Measurements from ENCODE around the gene GOLGA8R. TPM values are rescaled to one million over a fixed set of nuclear protein-coding genes. Genes with fewer than 3 reads are reported as not detected.
"Not testable (repeated sequence)": the region's sequence is repeated elsewhere in the genome, so short reads cannot be mapped to it uniquely, and the experiment has no call there.

Gene GOLGA8R
- total RNA-seq, 4 donors from 2014 or later: 0.36 to 1.1 (median 1.00) TPM

GRCh38 chr15:30386318-30386887 is 27.7 kb downstream of the GOLGA8R start:
- H3K4me1 ChIP-seq; intact Hi-C loops (cut with DNase I; ENCODE audit: low total_unique reads); H3K4me3 ChIP-seq; in situ Hi-C loops (cut with MboI; ENCODE audit: low sequenced_read_pairs in 4 of 4); ATAC-seq; H3K9me3 ChIP-seq; DNase-seq; H3K27me3 ChIP-seq; H3K27ac ChIP-seq; H3K36me3 ChIP-seq: not testable (repeated sequence)

DNA sequence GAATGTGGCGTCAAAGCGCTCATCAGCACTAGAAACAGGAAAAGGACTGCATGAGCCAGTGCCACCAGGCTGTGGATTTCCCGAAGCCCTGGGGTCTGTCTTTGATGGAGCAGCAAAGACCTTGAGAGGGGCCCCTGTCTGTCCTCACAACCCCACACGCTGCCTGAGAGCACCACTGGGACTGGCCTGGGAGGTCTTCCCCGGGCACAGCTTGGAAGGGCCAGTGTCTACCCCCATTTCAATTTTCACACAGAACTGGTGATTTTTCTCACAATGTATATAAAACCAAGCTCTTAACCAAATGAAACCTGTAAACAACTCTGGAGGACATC is 37.0 kb downstream of the GOLGA8R start:
- H3K4me3 ChIP-seq; H3K27me3 ChIP-seq; H3K36me3 ChIP-seq; in situ Hi-C loops (cut with MboI; ENCODE audit: low sequenced_read_pairs in 4 of 4); H3K9me3 ChIP-seq; H3K27ac ChIP-seq; ATAC-seq; DNase-seq; intact Hi-C loops (cut with DNase I; ENCODE audit: low total_unique reads); H3K4me1 ChIP-seq: not testable (repeated sequence)

DNA sequence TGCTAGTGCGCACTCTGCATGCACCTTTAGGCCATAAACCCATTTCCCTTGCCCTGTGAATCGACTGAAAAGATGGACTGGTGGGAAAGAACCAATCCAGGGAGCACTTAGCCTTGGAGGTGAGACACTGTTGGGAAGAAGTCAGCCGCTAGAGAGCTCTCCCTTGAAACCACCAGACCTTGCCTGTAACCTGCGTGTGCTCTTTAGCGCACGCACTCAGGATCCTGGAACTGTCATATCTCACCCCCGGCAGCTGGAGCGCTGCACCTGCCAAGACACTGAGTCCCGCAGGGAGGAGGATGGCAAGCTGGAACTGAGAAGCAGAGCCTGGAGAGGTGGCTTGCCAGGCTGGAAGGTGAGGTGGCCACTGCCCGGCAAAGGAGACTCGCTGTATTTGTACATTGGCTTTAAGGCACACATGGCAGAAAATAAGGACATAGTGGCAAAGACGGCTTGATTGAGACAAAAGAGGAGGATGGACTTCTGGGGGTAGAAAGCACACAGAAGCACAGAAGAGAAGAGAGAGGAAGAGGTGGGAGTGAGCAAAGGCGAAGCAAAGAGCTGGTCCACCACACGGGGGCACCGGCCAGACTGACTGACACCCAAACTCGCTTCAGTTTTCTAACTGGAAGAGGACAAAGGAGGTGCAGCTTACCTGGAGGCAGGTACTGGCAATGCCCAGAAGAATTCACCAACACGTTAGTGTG is 37.5 kb downstream of the GOLGA8R start:
- H3K27ac ChIP-seq; DNase-seq; H3K9me3 ChIP-seq; H3K4me3 ChIP-seq; in situ Hi-C loops (cut with MboI; ENCODE audit: low sequenced_read_pairs in 4 of 4); H3K27me3 ChIP-seq; ATAC-seq; H3K36me3 ChIP-seq; intact Hi-C loops (cut with DNase I; ENCODE audit: low total_unique reads); H3K4me1 ChIP-seq: not testable (repeated sequence)

DNA sequence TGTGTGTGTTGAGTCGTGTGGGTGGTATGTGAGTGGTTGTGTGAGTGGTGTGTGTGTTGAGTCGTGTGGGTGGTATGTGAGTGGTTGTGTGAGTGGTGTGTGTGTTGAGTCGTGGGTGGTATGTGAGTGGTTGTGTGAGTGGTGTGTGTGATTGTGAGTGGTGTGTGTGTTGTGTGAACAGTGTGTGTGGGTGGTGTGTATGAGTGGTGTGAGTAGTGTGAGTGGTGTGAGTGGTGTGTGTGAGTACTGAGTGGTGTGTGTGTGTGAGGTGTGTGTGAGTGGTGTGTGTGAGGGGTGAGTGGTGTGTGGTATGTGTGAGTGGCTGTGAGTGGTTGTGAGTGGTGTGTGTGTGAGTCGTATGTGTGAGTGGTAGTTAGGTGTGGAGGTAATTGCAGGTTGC is 38.2 kb downstream of the GOLGA8R start:
- H3K9me3 ChIP-seq; H3K27ac ChIP-seq; in situ Hi-C loops (cut with MboI; ENCODE audit: low sequenced_read_pairs in 4 of 4); H3K4me1 ChIP-seq; DNase-seq; H3K36me3 ChIP-seq; intact Hi-C loops (cut with DNase I; ENCODE audit: low total_unique reads); ATAC-seq; H3K27me3 ChIP-seq; H3K4me3 ChIP-seq: not testable (repeated sequence)

- H3K4me3 ChIP-seq; H3K4me1 ChIP-seq; H3K27me3 ChIP-seq; DNase-seq; H3K36me3 ChIP-seq; intact Hi-C loops (cut with DNase I; ENCODE audit: low total_unique reads); ATAC-seq; H3K27ac ChIP-seq; H3K9me3 ChIP-seq; in situ Hi-C loops (cut with MboI; ENCODE audit: low sequenced_read_pairs in 4 of 4): not testable (repeated sequence)
These were observed 39.2 kb downstream of the GOLGA8R start for GRCh38 chr15:30374862-30375261.

DNA sequence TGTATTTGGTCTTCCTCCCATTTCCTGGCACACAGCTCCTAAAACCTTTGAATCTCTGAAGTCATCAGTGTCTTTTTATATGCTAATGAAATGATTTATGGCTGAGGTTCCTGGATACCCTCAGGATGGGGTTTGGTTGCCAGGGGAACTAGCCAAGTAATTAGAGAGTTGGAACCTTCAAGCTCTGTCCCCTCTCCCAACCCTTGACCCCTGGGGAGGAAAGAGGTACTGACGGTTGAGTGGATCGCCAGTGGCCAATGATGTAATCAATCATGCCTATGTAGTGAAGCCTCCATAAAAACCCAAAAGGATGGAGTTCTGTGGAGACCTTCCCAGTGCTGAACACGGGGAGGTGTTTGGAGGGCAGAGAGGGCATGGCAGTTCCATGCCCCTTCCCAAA is 45.8 kb downstream of the GOLGA8R start:
- H3K9me3 ChIP-seq; H3K36me3 ChIP-seq; in situ Hi-C loops (cut with MboI; ENCODE audit: low sequenced_read_pairs in 4 of 4); ATAC-seq; DNase-seq; H3K4me3 ChIP-seq; H3K27ac ChIP-seq; H3K27me3 ChIP-seq; H3K4me1 ChIP-seq; intact Hi-C loops (cut with DNase I; ENCODE audit: low total_unique reads): not testable (repeated sequence)

- ATAC-seq; DNase-seq; H3K4me3 ChIP-seq; H3K4me1 ChIP-seq; H3K27me3 ChIP-seq; in situ Hi-C loops (cut with MboI; ENCODE audit: low sequenced_read_pairs in 4 of 4); H3K27ac ChIP-seq; H3K9me3 ChIP-seq; H3K36me3 ChIP-seq; intact Hi-C loops (cut with DNase I; ENCODE audit: low total_unique reads): not testable (repeated sequence)
These were observed 46.8 kb downstream of the GOLGA8R start for GRCh38 chr15:30367246-30367645.

DNA sequence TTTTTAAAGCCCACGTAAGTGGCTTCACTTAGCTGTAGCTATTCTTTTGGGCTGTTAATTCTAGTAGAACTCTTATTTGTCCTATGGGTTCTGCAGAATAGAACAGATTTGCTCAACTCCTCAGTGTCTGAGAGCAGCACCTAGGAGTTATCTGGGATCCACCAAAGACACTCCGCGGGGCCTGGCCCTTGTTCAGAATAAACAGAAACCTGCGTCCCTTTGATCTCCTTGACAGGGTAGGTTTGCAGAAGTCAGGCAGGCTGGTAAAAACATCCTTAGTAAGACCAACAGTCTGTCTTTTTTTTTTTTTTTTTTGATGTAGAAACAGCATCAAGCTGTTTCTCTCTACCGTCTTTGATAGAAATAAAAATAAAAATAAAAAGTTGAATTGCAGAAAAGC is 52.7 kb downstream of the GOLGA8R start:
- intact Hi-C loops (cut with DNase I; ENCODE audit: low total_unique reads); H3K9me3 ChIP-seq; H3K27me3 ChIP-seq; H3K4me1 ChIP-seq; H3K36me3 ChIP-seq; H3K4me3 ChIP-seq; in situ Hi-C loops (cut with MboI; ENCODE audit: low sequenced_read_pairs in 4 of 4); DNase-seq; H3K27ac ChIP-seq; ATAC-seq: not testable (repeated sequence)

DNA sequence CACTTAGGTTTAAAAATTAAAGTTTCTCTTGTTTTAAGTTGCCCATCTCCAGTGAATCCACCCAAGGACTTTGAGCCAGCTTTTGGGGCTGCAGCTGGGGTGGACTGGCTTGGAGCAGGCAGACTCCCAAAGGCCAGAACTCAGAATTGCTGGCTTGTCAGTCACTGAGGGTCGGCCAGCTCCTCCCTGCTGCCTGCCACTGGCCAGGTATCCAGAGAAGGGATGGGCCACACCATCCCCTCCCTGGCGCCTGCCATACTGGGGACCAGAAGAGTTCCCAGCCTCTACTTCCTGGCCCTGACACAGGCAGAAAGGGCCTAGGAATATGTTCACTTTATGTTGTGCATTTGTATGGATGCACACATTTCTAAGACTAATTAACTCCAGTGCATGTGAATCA is 53.1 kb downstream of the GOLGA8R start:
- H3K27ac ChIP-seq; in situ Hi-C loops (cut with MboI; ENCODE audit: low sequenced_read_pairs in 4 of 4); intact Hi-C loops (cut with DNase I; ENCODE audit: low total_unique reads); ATAC-seq; H3K9me3 ChIP-seq; H3K4me3 ChIP-seq; H3K36me3 ChIP-seq; H3K4me1 ChIP-seq; DNase-seq; H3K27me3 ChIP-seq: not testable (repeated sequence)

- DNase-seq; H3K9me3 ChIP-seq; H3K27ac ChIP-seq; intact Hi-C loops (cut with DNase I; ENCODE audit: low total_unique reads); ATAC-seq; in situ Hi-C loops (cut with MboI; ENCODE audit: low sequenced_read_pairs in 4 of 4); H3K36me3 ChIP-seq; H3K4me3 ChIP-seq; H3K4me1 ChIP-seq; H3K27me3 ChIP-seq: not testable (repeated sequence)
These were observed 59.0 kb downstream of the GOLGA8R start for GRCh38 chr15:30355043-30355442.

Data from gastrocnemius medialis (tissue), 4 donors.